CD4-positive, alpha-beta T cell treated with Interleukin-17A for 1 hour (primary cell): Measurements from ENCODE around the gene BFSP1.

Source experiments
- DNase-seq: peaks from one replicate; pipeline ENCODE4 v3.0.0-alpha.2; 2020

Gene BFSP1

GRCh38 chr20:17519606-17520285, 11.4 kb downstream of the BFSP1 start:
- DNase-seq, result no peak

GRCh38 chr20:17518339-17519052, 12.7 kb downstream of the BFSP1 start:
- DNase-seq, result no peak

GRCh38 chr20:17515053-17515452, 16.1 kb downstream of the BFSP1 start:
- no peak for DNase-seq

GRCh38 chr20:17513939-17514338, 17.2 kb downstream of the BFSP1 start:
- no peak for DNase-seq

- DNase-seq, result no peak
These were observed 19.8 kb downstream of the BFSP1 start for GRCh38 chr20:17511401-17511800.

GRCh38 chr20:17510548-17510947, 20.6 kb downstream of the BFSP1 start:
- DNase-seq, result no peak

- DNase-seq, result no peak
These were observed 22.4 kb downstream of the BFSP1 start for GRCh38 chr20:17508756-17509155.

- DNase-seq, result no peak
These were observed 23.6 kb downstream of the BFSP1 start for GRCh38 chr20:17507531-17507930.

- no peak for DNase-seq
These were observed 24.1 kb downstream of the BFSP1 start for GRCh38 chr20:17507032-17507431.

GRCh38 chr20:17505636-17506517, 25.3 kb downstream of the BFSP1 start:
- peak; percentile 39 for DNase-seq

- peak; percentile 71 for DNase-seq
These were observed 26.1 kb downstream of the BFSP1 start for GRCh38 chr20:17504898-17505635.

GRCh38 chr20:17504066-17504897, 26.9 kb downstream of the BFSP1 start:
- DNase-seq, result no peak

- DNase-seq, result no peak
These were observed 27.7 kb downstream of the BFSP1 start for GRCh38 chr20:17503301-17504065.

- no peak for DNase-seq
These were observed 29.1 kb downstream of the BFSP1 start for GRCh38 chr20:17502105-17502504.

- no peak for DNase-seq
These were observed 29.5 kb downstream of the BFSP1 start for GRCh38 chr20:17501701-17502100.

GRCh38 chr20:17500826-17501225, 30.4 kb downstream of the BFSP1 start:
- no peak for DNase-seq

GRCh38 chr20:17500271-17500670, 30.9 kb downstream of the BFSP1 start:
- no peak for DNase-seq

- no peak for DNase-seq
These were observed 32.1 kb downstream of the BFSP1 start for GRCh38 chr20:17499041-17499440.

- DNase-seq, result no peak
These were observed 32.5 kb downstream of the BFSP1 start for GRCh38 chr20:17498641-17499040.

- DNase-seq, result no peak
These were observed 33.2 kb downstream of the BFSP1 start for GRCh38 chr20:17497821-17498580.
